ENCODE results near the gene ELMOD1. TPM values are rescaled to one million over a fixed set of nuclear protein-coding genes. Genes with fewer than 3 reads are reported as not detected.

ELMOD1 gene
- total RNA-seq, 1 experiment from 2014 or later, result not detected

GRCh38 chr11:107682572-107682971 lies 91.6 kb downstream of the ELMOD1 start:
- DNase-seq (ENCODE audit: extremely low read depth, low read depth), result no peak

- DNase-seq (ENCODE audit: extremely low read depth, low read depth), result no peak
Observed at GRCh38 chr11:107683061-107683460, 92.1 kb downstream of the ELMOD1 start.

DNA sequence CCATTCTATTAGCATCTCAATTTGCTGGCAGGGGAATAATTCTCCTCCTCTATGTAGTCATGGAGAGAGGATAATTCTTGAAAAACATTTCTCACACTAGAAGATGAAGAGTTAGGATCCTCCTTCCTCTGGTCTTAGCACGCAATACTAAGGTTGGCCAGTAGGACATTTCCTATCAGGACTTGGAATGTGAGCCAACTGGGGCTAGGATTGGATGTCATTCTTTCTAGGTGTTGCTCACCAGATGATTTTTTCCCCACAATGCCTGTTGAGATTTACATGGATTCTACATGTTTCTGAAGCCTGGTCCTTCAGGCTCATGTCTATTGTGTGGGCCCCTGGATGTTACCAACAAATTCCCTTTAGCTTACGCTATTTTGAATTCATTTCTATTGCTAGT lies 92.9 kb downstream of the ELMOD1 start:
- DNase-seq (ENCODE audit: extremely low read depth, low read depth), result no peak

DNA sequence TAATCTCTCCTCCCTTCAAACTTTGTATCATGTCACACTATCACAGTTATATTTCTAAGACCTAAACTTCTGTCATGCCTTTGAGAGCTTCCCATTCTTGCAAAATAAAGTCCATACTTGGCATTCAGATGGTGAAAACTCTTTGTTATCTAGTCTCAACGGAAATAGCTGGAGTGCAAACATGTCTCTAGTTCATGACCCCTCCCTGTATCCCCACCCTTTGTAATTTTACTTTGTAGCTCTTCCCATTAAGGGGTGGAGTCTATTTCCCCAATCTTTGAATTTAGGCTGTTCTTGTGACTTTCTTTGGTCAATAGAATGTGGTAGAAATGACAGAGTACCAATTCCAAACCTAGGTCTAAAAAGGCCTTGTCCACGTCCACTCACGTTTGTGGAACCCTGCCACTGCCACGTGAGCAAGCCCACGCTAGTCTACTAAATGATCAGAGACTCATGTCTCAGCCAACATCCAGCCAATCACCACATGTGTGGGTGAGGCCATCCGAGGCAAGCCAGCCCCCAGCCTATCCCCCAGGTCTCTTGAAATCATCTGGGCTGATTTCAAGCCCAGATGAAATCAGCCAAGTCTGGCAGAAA lies 97.5 kb downstream of the ELMOD1 start:
- DNase-seq (ENCODE audit: extremely low read depth, low read depth), result no peak

DNA sequence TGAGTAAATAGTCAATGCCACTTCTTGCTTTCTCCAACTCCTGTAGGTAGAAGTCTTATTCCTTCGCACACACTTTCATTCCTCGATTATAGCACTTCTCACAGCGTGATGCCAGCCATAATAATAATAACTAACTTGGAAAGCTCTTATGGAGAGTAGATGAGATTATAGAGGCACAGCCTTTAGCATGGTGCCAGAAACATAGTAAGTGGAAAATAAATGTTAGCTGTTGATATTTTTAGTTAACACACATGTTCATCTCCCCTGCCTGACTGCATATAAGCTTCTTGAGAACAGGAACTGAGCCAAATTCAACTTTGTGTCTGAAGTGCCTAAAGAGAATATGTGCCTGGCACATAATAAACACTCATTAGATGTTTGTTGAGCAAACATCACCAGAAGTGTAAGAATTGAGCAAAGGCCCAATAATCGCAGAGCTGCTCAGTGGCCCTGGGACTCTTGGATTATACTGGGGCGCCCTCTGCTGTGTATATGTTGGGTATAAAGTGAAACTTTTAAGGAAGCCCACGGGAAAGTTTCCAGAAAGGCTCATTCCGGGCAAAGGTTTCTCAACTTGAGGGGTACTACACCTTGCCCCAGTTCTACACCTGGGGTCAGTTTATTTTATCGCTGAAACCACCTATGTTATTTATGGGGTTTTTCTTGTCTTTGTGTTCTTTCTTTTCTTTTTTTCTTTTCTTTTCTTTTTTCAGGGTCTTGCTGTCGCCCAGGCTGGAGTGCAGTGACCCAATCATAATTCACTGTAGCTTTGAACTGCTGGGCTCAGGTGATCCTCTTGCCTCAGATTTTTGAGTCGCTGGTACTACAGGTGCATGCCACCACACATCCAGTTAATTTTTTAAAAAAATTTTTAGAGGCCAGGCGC lies 98.6 kb downstream of the ELMOD1 start:
- DNase-seq (ENCODE audit: extremely low read depth, low read depth), result peak; percentile 54

DNA sequence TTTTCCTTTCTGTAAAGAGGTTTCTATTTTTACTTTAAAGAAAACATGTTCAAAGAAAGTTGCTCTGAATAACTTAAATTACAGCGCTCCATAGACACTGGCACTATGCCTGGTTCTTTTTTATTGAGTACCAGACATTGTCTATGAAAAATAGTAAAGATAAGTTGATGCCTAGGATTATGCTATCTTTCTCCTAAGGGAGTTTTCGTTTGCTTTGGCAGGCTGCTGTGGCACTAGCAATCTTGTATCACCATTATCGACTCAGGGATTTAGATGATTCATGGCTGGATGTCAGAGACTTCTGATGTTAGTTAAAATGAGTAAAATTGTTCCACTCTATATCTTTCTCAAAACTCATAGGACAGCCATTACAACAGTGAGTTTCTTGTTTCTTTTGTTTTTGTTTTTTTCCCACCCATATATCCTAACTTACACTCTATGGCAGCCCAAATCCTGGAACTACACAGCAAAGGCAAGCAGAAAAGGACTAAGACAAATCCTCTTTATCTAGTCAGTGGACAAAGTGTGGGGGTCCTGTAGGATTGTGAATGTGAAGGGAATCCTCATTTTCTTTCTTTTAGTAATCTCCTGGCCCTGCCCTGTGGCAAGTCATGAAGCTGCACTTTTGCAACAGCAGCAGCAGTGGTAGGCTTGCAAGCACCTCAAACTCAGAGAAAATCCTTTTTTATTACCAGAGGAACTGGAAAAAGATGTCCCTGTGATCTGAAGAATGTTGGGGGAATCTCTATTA lies 100.2 kb downstream of the ELMOD1 start:
- no peak for DNase-seq (ENCODE audit: extremely low read depth, low read depth)

DNA sequence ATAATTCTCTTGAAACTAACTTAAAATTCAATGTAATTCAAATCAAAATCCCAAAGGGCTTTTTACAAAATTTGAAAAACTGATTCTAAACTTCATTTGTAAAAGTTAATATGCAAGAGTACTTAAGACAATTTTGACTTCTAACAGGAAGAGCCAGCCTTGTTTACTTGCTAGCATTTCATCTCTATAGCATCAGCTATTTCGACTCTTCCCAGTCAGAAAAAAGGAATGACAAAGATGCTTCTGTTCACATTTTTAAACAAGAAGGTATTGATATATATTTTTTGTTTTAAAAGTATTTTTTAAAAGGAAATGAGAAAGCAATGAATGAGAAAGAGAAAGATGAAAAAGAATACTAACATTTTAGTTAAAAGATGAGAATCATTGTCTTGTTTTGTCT lies 104.5 kb downstream of the ELMOD1 start:
- no peak for DNase-seq (ENCODE audit: extremely low read depth, low read depth)

GRCh38 chr11:107696140-107696539 lies 105.2 kb downstream of the ELMOD1 start:
- peak; percentile 19 for DNase-seq (ENCODE audit: extremely low read depth, low read depth)

DNA sequence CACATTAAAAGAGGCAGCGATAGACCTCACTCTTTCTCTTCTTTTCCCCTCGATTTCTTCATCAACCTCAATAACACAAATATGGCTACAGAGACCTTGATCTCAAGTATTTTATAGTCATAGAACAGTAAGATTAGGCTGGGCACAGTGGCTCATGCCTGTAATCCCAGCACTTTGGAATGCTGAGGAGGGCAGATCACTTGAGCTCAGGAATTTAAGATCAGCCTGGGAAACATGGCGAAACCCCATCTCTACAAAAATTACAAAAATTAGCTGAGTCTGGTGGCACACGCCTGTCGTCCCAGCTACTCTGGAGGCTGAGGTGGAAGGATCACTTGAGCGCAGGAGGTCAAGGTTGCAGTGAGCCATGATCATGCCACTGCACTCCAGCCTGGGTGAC lies 106.3 kb downstream of the ELMOD1 start:
- DNase-seq (ENCODE audit: extremely low read depth, low read depth), result no peak

DNA sequence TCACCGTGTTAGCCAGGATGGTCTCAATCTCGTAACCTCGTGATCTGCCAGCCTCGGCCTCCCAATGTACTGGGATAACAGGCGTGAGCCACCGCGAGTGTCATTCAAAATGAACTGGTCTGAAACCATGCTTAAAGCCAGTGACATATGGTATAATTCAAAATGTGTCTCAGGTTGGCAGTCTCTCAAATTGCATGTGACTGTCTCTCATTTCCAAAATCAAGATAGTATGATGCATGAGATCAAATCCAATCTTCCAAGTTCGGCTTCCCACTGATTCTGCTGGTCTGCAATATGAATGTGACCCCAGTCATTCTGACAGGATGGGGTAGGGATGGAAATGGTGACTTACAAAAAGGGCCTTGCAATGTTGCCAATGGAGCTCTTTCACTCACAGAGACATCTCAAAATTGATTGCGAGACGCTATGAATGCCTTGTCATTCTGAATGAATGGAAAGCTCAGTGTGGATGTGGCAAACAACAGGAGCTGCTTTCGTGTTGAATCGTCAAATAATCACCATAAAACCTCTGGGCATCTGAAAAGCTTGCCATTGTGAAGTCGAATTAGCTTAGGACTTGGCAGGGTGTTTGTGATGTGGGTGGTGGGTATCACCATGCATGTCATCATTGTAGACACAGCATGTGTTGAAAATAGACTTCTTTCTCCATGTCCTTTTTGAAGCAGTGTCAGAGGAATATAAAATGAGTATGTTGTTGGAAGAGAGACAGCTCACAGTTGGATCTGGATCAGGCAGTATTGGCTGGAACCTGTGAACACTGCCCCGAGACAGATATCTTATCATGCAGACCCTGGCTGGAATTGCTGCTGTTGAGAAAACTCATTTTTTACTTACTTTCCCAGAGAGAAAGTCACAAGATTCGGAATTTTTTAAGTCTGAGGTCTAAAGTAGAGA lies 108.7 kb downstream of the ELMOD1 start:
- DNase-seq (ENCODE audit: extremely low read depth, low read depth), result no peak

DNA sequence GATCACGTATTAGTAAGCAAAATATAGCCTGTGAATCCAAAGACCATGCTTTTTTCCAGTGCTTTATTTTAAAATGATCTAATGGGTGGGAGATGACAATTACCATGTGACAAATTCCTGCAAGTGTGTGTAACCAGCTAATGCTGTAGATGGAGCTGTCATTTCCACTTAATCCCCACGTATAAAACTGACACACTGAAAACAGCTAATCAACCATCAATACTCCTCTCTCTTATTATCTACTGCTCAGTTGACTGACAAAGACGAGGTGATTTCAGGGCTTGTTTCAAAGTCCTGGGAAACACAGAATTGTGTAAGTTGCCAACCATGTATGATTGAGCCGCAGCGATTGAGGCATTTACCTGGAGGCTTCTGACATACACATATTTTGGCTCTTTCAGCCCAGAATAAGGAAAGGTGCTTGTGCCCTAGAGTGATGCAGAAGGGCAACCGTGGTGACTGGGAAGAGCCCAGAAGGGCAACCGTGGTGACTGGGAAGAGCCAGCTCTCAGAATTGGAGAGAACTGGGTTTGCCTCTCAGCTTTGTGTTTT lies 111.2 kb downstream of the ELMOD1 start:
- DNase-seq (ENCODE audit: extremely low read depth, low read depth), result no peak

- no peak for DNase-seq (ENCODE audit: extremely low read depth, low read depth)
Observed at GRCh38 chr11:107702723-107703122, 111.8 kb downstream of the ELMOD1 start.

DNA sequence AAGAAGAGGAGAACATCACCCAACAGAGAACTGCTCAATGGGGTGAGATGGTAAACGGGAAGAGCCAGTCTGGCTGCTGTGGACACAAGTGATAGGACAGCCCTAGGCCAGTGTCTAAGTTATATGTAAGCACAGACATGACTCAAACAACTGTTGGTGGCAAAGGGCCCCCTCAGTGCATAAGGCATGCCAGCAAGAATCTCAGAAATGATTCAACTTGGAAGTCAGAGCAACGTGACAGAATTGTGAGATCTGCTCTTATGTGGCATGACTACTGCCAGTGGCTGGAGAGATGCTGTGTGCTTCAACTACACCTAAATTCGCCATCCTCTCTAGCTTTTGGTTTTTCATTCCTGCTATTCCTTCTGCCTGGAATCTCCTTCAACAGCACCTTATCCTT lies 113.5 kb downstream of the ELMOD1 start:
- no peak for DNase-seq (ENCODE audit: extremely low read depth, low read depth)

- no peak for DNase-seq (ENCODE audit: extremely low read depth, low read depth)
Observed at GRCh38 chr11:107705027-107705426, 114.1 kb downstream of the ELMOD1 start.

GRCh38 chr11:107706531-107706930 lies 115.6 kb downstream of the ELMOD1 start:
- no peak for DNase-seq (ENCODE audit: extremely low read depth, low read depth)

DNA sequence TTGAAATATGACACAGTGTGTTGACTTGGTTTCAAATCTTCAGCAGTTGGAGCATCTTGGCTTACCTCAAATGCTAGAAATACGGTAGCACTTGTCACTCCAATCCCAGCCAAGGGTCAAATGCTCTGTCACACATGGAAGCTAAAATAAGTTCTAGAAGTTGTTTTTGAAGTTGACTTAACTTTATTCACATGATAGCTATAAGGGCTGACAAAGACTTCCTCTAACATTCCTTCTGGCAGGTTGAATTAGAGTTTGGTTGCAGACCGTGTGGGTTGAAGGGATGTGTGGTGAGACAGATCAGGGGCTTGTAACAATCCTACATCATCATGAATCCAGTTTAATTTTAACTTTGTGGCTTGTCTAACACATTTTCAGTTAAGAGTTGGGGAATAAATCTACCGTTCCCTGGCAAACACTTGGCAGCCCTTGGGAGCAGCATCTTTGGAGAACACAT lies 116.3 kb downstream of the ELMOD1 start:
- no peak for DNase-seq (ENCODE audit: extremely low read depth, low read depth)

DNA sequence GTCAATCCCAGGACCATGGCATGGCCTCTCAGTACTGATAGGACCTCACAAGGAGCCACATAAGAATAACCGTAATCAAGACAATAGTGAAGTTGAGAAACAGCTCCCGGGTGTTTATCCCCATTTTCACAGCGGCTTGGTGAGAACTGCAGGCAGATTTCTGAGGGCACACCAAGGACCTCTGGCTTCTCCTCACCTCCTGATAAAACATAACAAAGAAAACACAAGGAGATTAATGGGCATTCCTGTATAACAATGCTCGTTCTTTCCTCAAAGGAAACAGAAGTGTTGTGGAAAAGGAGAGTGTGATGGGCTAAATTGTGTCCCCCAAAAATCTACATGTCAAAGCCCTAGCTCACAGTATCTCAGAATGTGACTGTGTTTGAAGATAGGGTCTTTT lies 116.9 kb downstream of the ELMOD1 start:
- no peak for DNase-seq (ENCODE audit: extremely low read depth, low read depth)

DNA sequence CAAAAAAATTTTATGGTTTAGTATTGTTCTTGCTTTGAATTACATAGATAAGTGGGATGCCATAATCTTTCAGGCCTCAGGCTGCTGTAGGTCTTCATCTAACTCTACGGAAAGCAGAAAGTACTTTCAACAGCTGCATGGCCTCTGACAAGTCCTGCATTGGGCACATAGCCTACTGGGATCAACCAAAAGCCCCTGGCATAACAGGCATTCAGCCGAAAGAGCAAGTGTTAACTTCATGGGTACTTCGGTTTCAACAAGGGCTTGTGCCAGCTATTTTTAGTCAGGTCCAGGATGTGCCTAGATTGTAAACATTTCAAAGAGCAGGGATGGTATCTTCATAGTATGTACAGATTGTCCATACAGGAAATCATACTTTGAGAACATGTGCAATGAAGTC lies 117.8 kb downstream of the ELMOD1 start:
- DNase-seq (ENCODE audit: extremely low read depth, low read depth), result no peak

- no peak for DNase-seq (ENCODE audit: extremely low read depth, low read depth)
Observed at GRCh38 chr11:107710301-107710700, 119.4 kb downstream of the ELMOD1 start.
